ENCODE measurements around the gene CCNJL.

Gene CCNJL

DNA sequence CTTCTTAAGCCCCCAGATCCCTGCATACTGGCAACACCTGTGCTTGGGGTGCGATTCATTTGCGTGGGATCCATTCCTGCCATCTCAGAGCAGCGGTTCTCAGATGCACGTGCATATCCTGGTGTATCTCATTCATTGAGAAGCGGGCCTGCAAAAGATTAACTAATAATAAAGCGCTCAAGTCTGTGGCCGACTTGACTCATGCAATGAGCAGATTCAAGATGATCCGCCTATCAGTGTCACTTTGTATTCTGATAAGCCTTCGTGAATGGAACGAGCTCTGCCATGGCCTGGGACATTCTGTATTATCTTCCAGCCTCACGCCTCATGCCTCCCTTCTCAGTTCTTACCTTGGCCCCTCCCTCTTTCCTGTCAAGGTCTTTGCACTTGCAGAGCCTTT is 35.7 kb upstream of the CCNJL start:
- Histone ChIP-seq H3K4me3 (ENCODE audit: low read length) (no peak overlapping the region), H3K4me1 (ENCODE audit: control insufficient read depth, low read length) (no peaks in the 10 kb centered on the region), H4K20me1 (ENCODE audit: control insufficient read depth, insufficient read depth, low read depth, low read length) (no peaks in the 10 kb centered on the region), H3K9me3 (ENCODE audit: control insufficient read depth, insufficient read depth, low read length) (no peaks in the 10 kb centered on the region), H3K27me3 (ENCODE audit: control insufficient read depth, low read length) (0 out of 2 replicates have a peak, but pooled peaks cover 3% of the 10 kb centered on the region), H3K4me2 (ENCODE audit: low read length) (no peak overlapping the region), H3K36me3 (ENCODE audit: control insufficient read depth, low read length) (no peaks in the 10 kb centered on the region), H3K9me2 (replicated peaks; ENCODE audit: control insufficient read depth, low read length) (no peaks in the 10 kb centered on the region), H3K27ac (ENCODE audit: low read depth, low read length) (no peak overlapping the region), H3K79me2 (ENCODE audit: control insufficient read depth, low read length) (no peaks in the 10 kb centered on the region), H3F3A (ENCODE audit: control insufficient read depth, insufficient read depth) (no peaks in the 10 kb centered on the region)
- TF ChIP-seq EZH2phosphoT487 (IDR thresholded peaks at IDR 0.05; ENCODE audit: borderline replicate concordance, low read length) = no peak
- TF ChIP-seq, protein P1, sequence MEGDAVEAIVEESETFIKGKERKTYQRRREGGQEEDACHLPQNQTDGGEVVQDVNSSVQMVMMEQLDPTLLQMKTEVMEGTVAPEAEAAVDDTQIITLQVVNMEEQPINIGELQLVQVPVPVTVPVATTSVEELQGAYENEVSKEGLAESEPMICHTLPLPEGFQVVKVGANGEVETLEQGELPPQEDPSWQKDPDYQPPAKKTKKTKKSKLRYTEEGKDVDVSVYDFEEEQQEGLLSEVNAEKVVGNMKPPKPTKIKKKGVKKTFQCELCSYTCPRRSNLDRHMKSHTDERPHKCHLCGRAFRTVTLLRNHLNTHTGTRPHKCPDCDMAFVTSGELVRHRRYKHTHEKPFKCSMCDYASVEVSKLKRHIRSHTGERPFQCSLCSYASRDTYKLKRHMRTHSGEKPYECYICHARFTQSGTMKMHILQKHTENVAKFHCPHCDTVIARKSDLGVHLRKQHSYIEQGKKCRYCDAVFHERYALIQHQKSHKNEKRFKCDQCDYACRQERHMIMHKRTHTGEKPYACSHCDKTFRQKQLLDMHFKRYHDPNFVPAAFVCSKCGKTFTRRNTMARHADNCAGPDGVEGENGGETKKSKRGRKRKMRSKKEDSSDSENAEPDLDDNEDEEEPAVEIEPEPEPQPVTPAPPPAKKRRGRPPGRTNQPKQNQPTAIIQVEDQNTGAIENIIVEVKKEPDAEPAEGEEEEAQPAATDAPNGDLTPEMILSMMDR (IDR thresholded peaks at IDR 0.05; ENCODE audit: low read depth, low read length, poor library complexity, severe bottlenecking) = no peak

DNA sequence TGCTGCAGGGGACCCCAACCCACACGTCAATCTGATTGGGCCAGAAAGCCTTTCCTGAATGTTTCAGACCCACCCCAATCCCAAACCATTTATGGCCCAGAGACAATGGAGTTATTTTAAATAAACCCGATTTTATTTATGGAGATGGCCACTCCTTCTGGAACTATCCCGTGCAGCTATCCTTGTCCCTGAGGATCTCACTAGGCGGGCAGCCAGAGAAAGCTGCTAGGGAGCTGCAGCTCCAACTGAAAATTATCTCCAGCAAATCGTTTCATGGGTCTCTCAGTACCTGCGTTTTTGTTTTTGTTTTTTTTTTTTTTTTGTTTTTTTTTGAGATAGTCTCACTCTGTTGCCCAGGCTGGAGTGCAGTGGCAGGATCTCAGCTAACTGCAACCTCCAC is 35.1 kb upstream of the CCNJL start:
- no peak overlapping the region for H3K27ac ChIP-seq (ENCODE audit: low read depth, low read length)
- no peaks in the 10 kb centered on the region for H3F3A ChIP-seq (ENCODE audit: control insufficient read depth, insufficient read depth)
- no peak overlapping the region for H3K4me3 ChIP-seq (ENCODE audit: low read length)
- H3K36me3 ChIP-seq (ENCODE audit: control insufficient read depth, low read length) = no peaks in the 10 kb centered on the region
- no peaks in the 10 kb centered on the region for H4K20me1 ChIP-seq (ENCODE audit: control insufficient read depth, insufficient read depth, low read depth, low read length)
- H3K27me3 ChIP-seq (ENCODE audit: control insufficient read depth, low read length) = 0 out of 2 replicates have a peak, but pooled peaks cover 3% of the 10 kb centered on the region
- H3K4me2 ChIP-seq (ENCODE audit: low read length) = no peak overlapping the region
- no peaks in the 10 kb centered on the region for H3K9me3 ChIP-seq (ENCODE audit: control insufficient read depth, insufficient read depth, low read length)
- H3K79me2 ChIP-seq (ENCODE audit: control insufficient read depth, low read length) = no peaks in the 10 kb centered on the region
- TF ChIP-seq, protein P1 (IDR thresholded peaks at IDR 0.05; ENCODE audit: low read depth, low read length, poor library complexity, severe bottlenecking) = no peak
- TF ChIP-seq EZH2phosphoT487 (IDR thresholded peaks at IDR 0.05; ENCODE audit: borderline replicate concordance, low read length) = no peak
- no peaks in the 10 kb centered on the region for H3K9me2 ChIP-seq (replicated peaks; ENCODE audit: control insufficient read depth, low read length)
- no peaks in the 10 kb centered on the region for H3K4me1 ChIP-seq (ENCODE audit: control insufficient read depth, low read length)

DNA sequence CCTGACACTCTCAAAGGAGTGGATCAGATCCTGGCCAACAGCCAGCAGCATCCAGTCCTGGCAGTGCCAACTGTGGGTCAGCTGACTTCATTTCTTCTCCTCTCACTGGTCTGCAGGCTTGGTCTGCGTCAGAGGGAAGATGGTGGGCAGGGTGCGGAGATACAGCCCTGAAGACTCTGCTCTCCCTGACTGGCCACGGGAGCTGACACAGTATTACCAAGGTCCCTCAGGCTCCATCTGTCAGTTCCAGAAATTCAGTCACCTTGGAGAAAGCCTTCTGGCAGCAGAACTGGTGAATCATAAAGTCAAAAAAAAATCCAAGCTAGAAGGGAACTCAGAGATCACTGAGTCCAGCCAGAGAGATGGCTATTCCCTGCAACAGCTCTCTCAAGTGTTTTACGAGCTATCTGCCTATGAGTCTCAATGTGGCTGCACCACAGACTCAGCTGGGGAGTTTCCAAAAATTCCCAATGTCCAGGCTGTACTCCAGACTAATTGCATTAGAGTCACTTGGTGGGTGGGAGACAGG is 30.1 kb upstream of the CCNJL start:
- no peaks in the 10 kb centered on the region for H3F3A ChIP-seq (ENCODE audit: control insufficient read depth, insufficient read depth)
- H3K79me2 ChIP-seq (ENCODE audit: control insufficient read depth, low read length) = no peaks in the 10 kb centered on the region
- H3K4me1 ChIP-seq (ENCODE audit: control insufficient read depth, low read length) = no peaks in the 10 kb centered on the region
- no peaks in the 10 kb centered on the region for H3K9me3 ChIP-seq (ENCODE audit: control insufficient read depth, insufficient read depth, low read length)
- H3K4me3 ChIP-seq (ENCODE audit: low read length) = no peak overlapping the region
- H4K20me1 ChIP-seq (ENCODE audit: control insufficient read depth, insufficient read depth, low read depth, low read length) = no peaks in the 10 kb centered on the region
- no peaks in the 10 kb centered on the region for H3K36me3 ChIP-seq (ENCODE audit: control insufficient read depth, low read length)
- H3K4me2 ChIP-seq (ENCODE audit: low read length) = no peak overlapping the region
- H3K27me3 ChIP-seq (ENCODE audit: control insufficient read depth, low read length) = 0 out of 2 replicates have a peak, but pooled peaks cover 3% of the 10 kb centered on the region
- TF ChIP-seq, protein P1 (IDR thresholded peaks at IDR 0.05; ENCODE audit: low read depth, low read length, poor library complexity, severe bottlenecking) = no peak
- no peak for TF ChIP-seq EZH2phosphoT487 (IDR thresholded peaks at IDR 0.05; ENCODE audit: borderline replicate concordance, low read length)
- H3K27ac ChIP-seq (ENCODE audit: low read depth, low read length) = no peak overlapping the region
- H3K9me2 ChIP-seq (replicated peaks; ENCODE audit: control insufficient read depth, low read length) = no peaks in the 10 kb centered on the region

Measured in DOHH2 (cell line).